Testis (tissue), 2 donors: ENCODE data around the gene NECAB2.

Experiments used
- POLR2A ChIP-seq: fragments of 450-650 bp; IDR thresholded peaks from one replicate; pipeline ENCODE4 v1.6.1; 2017; ENCODE audit warnings: antibody characterized with exemption, mild to moderate bottlenecking, moderate library complexity
- TF ChIP-seq, protein P1 (sequence below), 3 experiments: fragments of 450-650 bp in 2 of 3; fragments of 200-600 bp in 1 of 3; sonication (generic) in 1 of 3; IDR thresholded peaks; one replicate each; pipeline ENCODE4 v1.5.1; 2016 to 2019; ENCODE audit warnings: antibody characterized with exemption in 3 of 3, mild to moderate bottlenecking in 2 of 3, moderate library complexity in 1 of 3

DNA sequence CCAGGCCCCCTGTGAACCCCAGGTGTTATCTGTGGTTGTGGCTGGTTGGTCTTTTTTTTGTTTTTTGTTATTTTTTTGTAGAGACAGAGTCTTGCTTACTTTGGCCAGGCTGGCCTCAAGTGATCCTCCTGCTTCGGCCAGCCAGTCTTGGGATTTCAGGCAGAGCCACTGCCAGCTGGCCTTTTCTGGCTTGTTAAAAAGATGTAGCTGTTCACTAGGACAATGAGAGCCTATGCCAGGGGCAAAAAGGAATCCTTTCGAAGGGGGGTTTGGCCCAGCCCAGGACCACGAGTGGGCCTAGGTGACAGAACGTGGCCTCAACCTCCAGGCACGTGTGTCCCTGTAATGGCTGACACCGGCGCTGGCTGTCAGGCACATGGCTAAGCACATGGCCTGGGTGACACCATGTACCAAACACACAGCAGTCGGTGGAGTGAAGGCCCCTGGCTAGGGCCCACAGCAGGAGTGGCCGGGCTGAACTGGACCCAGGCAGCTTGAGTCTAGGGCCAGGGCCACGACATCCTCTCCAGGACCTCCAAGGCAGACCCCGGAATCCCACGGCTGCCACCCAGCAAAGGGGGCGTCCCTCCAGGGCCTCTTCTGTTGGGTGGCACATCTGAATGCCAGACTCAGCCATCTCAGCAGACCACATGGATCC, 81.5 kb downstream of the NECAB2 start:
- TF ChIP-seq, protein P1, sequence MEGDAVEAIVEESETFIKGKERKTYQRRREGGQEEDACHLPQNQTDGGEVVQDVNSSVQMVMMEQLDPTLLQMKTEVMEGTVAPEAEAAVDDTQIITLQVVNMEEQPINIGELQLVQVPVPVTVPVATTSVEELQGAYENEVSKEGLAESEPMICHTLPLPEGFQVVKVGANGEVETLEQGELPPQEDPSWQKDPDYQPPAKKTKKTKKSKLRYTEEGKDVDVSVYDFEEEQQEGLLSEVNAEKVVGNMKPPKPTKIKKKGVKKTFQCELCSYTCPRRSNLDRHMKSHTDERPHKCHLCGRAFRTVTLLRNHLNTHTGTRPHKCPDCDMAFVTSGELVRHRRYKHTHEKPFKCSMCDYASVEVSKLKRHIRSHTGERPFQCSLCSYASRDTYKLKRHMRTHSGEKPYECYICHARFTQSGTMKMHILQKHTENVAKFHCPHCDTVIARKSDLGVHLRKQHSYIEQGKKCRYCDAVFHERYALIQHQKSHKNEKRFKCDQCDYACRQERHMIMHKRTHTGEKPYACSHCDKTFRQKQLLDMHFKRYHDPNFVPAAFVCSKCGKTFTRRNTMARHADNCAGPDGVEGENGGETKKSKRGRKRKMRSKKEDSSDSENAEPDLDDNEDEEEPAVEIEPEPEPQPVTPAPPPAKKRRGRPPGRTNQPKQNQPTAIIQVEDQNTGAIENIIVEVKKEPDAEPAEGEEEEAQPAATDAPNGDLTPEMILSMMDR (IDR thresholded peaks at IDR 0.05): no peak
- TF ChIP-seq POLR2A: no peak
